ENCODE data around the gene TBCE.
"Not testable (repeated sequence)": the region's sequence is repeated elsewhere in the genome, so short reads cannot be mapped to it uniquely, and the experiment has no call there.

The TBCE gene

GRCh38 chr1:235457856-235458255 is 90.6 kb downstream of the TBCE start:
- DNase-seq, result not testable (repeated sequence)

GRCh38 chr1:235460770-235461169 is 93.5 kb downstream of the TBCE start:
- no peak for DNase-seq

GRCh38 chr1:235461954-235462353 is 94.7 kb downstream of the TBCE start:
- no peak for DNase-seq

GRCh38 chr1:235462832-235463231 is 95.6 kb downstream of the TBCE start:
- DNase-seq, result not testable (repeated sequence)

- DNase-seq, result no peak
Observed at GRCh38 chr1:235465066-235465465, 97.8 kb downstream of the TBCE start.

GRCh38 chr1:235468004-235468403 is 100.8 kb downstream of the TBCE start:
- no peak for DNase-seq

GRCh38 chr1:235468970-235469369 is 101.7 kb downstream of the TBCE start:
- DNase-seq, result no peak

GRCh38 chr1:235469897-235470296 is 102.7 kb downstream of the TBCE start:
- not testable (repeated sequence) for DNase-seq

- no peak for DNase-seq
Observed at GRCh38 chr1:235470741-235471439, 103.7 kb downstream of the TBCE start.

GRCh38 chr1:235473806-235474205 is 106.6 kb downstream of the TBCE start:
- DNase-seq, result no peak

- DNase-seq, result no peak
Observed at GRCh38 chr1:235483090-235483489, 115.9 kb downstream of the TBCE start.

- DNase-seq, result no peak
Observed at GRCh38 chr1:235485558-235485957, 118.3 kb downstream of the TBCE start.

- DNase-seq, result no peak
Observed at GRCh38 chr1:235486321-235486720, 119.1 kb downstream of the TBCE start.

- no peak for DNase-seq
Observed at GRCh38 chr1:235491644-235492043, 124.4 kb downstream of the TBCE start.

GRCh38 chr1:235494531-235494930 is 127.3 kb downstream of the TBCE start:
- no peak for DNase-seq

- DNase-seq, result no peak
Observed at GRCh38 chr1:235495030-235495429, 127.8 kb downstream of the TBCE start.

GRCh38 chr1:235495551-235495950 is 128.3 kb downstream of the TBCE start:
- DNase-seq, result no peak

- no peak for DNase-seq
Observed at GRCh38 chr1:235500971-235501540, 133.8 kb downstream of the TBCE start.
